ENCODE results near the gene METTL6. TPM values are rescaled to one million over a fixed set of nuclear protein-coding genes. Genes with fewer than 3 reads are reported as not detected.
"Not testable (repeated sequence)": the region's sequence is repeated elsewhere in the genome, so short reads cannot be mapped to it uniquely, and the experiment has no call there.

The METTL6 gene
- polyA plus RNA-seq, 1 donor (not counting 4 experiments of a cell fraction or from before 2014, with no cell fraction given), result 16.3 TPM

GRCh38 chr3:15458212-15458780 lies 31.0 kb upstream of the METTL6 start:
- no peaks in the 10 kb centered on the region for H3K79me2 ChIP-seq (ENCODE audit: control insufficient read depth, insufficient read depth, low read length)
- no peak overlapping the region for H3K4me3 ChIP-seq (ENCODE audit: control insufficient read depth in 2 of 3, extremely low read depth in 1 of 3, insufficient read depth in 2 of 3, low read depth in 1 of 3, low read length in 3 of 3)
- H3K9ac ChIP-seq (ENCODE audit: control insufficient read depth, extremely low read depth, insufficient read depth, low read length), result no peak overlapping the region
- no peaks in the 10 kb centered on the region for H3K27me3 ChIP-seq (ENCODE audit: control insufficient read depth, extremely low read depth, insufficient read depth, low read length)
- H3K36me3 ChIP-seq (ENCODE audit: control insufficient read depth in 2 of 2, extremely low read depth in 1 of 2, insufficient read depth in 2 of 2, low read length in 2 of 2), result no peaks in the 10 kb centered on the region
- H4K20me1 ChIP-seq (ENCODE audit: control insufficient read depth, extremely low read depth, insufficient read depth, low read length), result no peaks in the 10 kb centered on the region
- H2AFZ ChIP-seq (ENCODE audit: control insufficient read depth, low read length), result no peak overlapping the region
- H3K27ac ChIP-seq (ENCODE audit: control insufficient read depth, insufficient read depth, low read length), result no peak overlapping the region
- FAIRE-seq, result no peak
- no peaks in the 10 kb centered on the region for H3K4me1 ChIP-seq (ENCODE audit: control insufficient read depth, extremely low read depth, insufficient read depth, low read length)
- dilution Hi-C loops (cut with MboI; ENCODE audit: extremely low pct_ligation_motif_present, low sequenced_read_pairs), result no loop called here
- no peak for DNase-seq (ENCODE audit: low read depth, low spot score)
- no peaks in the 10 kb centered on the region for H3K9me3 ChIP-seq (ENCODE audit: control insufficient read depth, low read depth, low read length)
- TF ChIP-seq CTCF (optimal IDR thresholded peaks at IDR 0.05 in 1 of 3, IDR thresholded peaks at IDR 0.05 in 1 of 3, conservative IDR thresholded peaks at IDR 0.05 in 1 of 3; ENCODE audit: extremely low read depth in 1 of 3, insufficient read depth in 2 of 3, low read length in 3 of 3) (no peak), EZH2 (IDR thresholded peaks at IDR 0.05; ENCODE audit: low read length) (no peak)
- H3K9me1 ChIP-seq (ENCODE audit: control insufficient read depth, extremely low read depth, insufficient read depth, low read length), result no peaks in the 10 kb centered on the region
- no peak overlapping the region for H3K4me2 ChIP-seq (ENCODE audit: control insufficient read depth, extremely low read depth, insufficient read depth, low read depth, low read length)

GRCh38 chr3:15456915-15457314 lies 29.6 kb upstream of the METTL6 start:
- H3K36me3 ChIP-seq (ENCODE audit: control insufficient read depth in 2 of 2, extremely low read depth in 1 of 2, insufficient read depth in 2 of 2, low read length in 2 of 2); H3K4me1 ChIP-seq (ENCODE audit: control insufficient read depth, extremely low read depth, insufficient read depth, low read length); H2AFZ ChIP-seq (ENCODE audit: control insufficient read depth, low read length); H3K79me2 ChIP-seq (ENCODE audit: control insufficient read depth, insufficient read depth, low read length); H3K27ac ChIP-seq (ENCODE audit: control insufficient read depth, insufficient read depth, low read length); DNase-seq (ENCODE audit: low read depth, low spot score); H3K9me3 ChIP-seq (ENCODE audit: control insufficient read depth, low read depth, low read length); H3K4me3 ChIP-seq (ENCODE audit: control insufficient read depth in 2 of 3, extremely low read depth in 1 of 3, insufficient read depth in 2 of 3, low read depth in 1 of 3, low read length in 3 of 3); H3K9ac ChIP-seq (ENCODE audit: control insufficient read depth, extremely low read depth, insufficient read depth, low read length); H3K27me3 ChIP-seq (ENCODE audit: control insufficient read depth, extremely low read depth, insufficient read depth, low read length); H3K4me2 ChIP-seq (ENCODE audit: control insufficient read depth, extremely low read depth, insufficient read depth, low read depth, low read length); H3K9me1 ChIP-seq (ENCODE audit: control insufficient read depth, extremely low read depth, insufficient read depth, low read length); H4K20me1 ChIP-seq (ENCODE audit: control insufficient read depth, extremely low read depth, insufficient read depth, low read length); FAIRE-seq; dilution Hi-C loops (cut with MboI; ENCODE audit: extremely low pct_ligation_motif_present, low sequenced_read_pairs): not testable (repeated sequence)

- no peak overlapping the region for H3K27ac ChIP-seq (ENCODE audit: control insufficient read depth, insufficient read depth, low read length)
- no peaks in the 10 kb centered on the region for H4K20me1 ChIP-seq (ENCODE audit: control insufficient read depth, extremely low read depth, insufficient read depth, low read length)
- H3K9me3 ChIP-seq (ENCODE audit: control insufficient read depth, low read depth, low read length), result no peaks in the 10 kb centered on the region
- no peak overlapping the region for H3K9ac ChIP-seq (ENCODE audit: control insufficient read depth, extremely low read depth, insufficient read depth, low read length)
- dilution Hi-C loops (cut with MboI; ENCODE audit: extremely low pct_ligation_motif_present, low sequenced_read_pairs), result no loop called here
- H3K4me1 ChIP-seq (ENCODE audit: control insufficient read depth, extremely low read depth, insufficient read depth, low read length), result no peaks in the 10 kb centered on the region
- H3K36me3 ChIP-seq (ENCODE audit: control insufficient read depth in 2 of 2, extremely low read depth in 1 of 2, insufficient read depth in 2 of 2, low read length in 2 of 2), result no peaks in the 10 kb centered on the region
- H3K9me1 ChIP-seq (ENCODE audit: control insufficient read depth, extremely low read depth, insufficient read depth, low read length), result no peaks in the 10 kb centered on the region
- no peak for FAIRE-seq
- H3K79me2 ChIP-seq (ENCODE audit: control insufficient read depth, insufficient read depth, low read length), result no peaks in the 10 kb centered on the region
- H3K27me3 ChIP-seq (ENCODE audit: control insufficient read depth, extremely low read depth, insufficient read depth, low read length), result no peaks in the 10 kb centered on the region
- no peak overlapping the region for H3K4me3 ChIP-seq (ENCODE audit: control insufficient read depth in 2 of 3, extremely low read depth in 1 of 3, insufficient read depth in 2 of 3, low read depth in 1 of 3, low read length in 3 of 3)
- DNase-seq (ENCODE audit: low read depth, low spot score), result no peak
- no peak overlapping the region for H3K4me2 ChIP-seq (ENCODE audit: control insufficient read depth, extremely low read depth, insufficient read depth, low read depth, low read length)
- TF ChIP-seq EZH2 (IDR thresholded peaks at IDR 0.05; ENCODE audit: low read length), result no peak
- H2AFZ ChIP-seq (ENCODE audit: control insufficient read depth, low read length), result no peak overlapping the region
Measured at GRCh38 chr3:15456321-15456720, 29.0 kb upstream of the METTL6 start.
